Kidney epithelial cell (primary cell): ENCODE measurements around the gene PINLYP. TPM values are rescaled to one million over a fixed set of nuclear protein-coding genes. Genes with fewer than 3 reads are reported as not detected.

Experiments
- DNase-seq: peaks from one replicate; pipeline ENCODE4 v3.0.0-alpha.2; 2010; ENCODE audit warnings: low read depth
- H3K27me3 ChIP-seq: 2 replicates; pipeline ENCODE4 v1.6.0; 2011; ENCODE audit warnings: low read length; ENCODE audit not compliant: control insufficient read depth, insufficient read depth
- H3K36me3 ChIP-seq: 2 replicates; pipeline ENCODE4 v1.5.1; 2011; ENCODE audit warnings: low read length; ENCODE audit not compliant: control insufficient read depth, insufficient read depth
- H3K4me3 ChIP-seq: 2 replicates; pipeline ENCODE4 v1.5.1; 2011; ENCODE audit warnings: low read depth, mild to moderate bottlenecking, control low read depth, low read length
- total RNA-seq: library from RNA; depleted of rRNA; stranded (reverse); fragments of >200 nt; gene quantifications from 2 replicates; pipeline ENCODE4 v1.2.3, GENCODE V29; 2015
- TF ChIP-seq, protein P1 (sequence below): IDR thresholded peaks from 2 replicates; pipeline ENCODE4 v1.5.1; 2011; ENCODE audit warnings: mild to moderate bottlenecking, moderate library complexity, low read length, control low read depth, inconsistent platforms; ENCODE audit not compliant: insufficient read depth, poor library complexity, severe bottlenecking

Gene PINLYP
- total RNA-seq, 1 donor from 2014 or later: 3.1 TPM

DNA sequence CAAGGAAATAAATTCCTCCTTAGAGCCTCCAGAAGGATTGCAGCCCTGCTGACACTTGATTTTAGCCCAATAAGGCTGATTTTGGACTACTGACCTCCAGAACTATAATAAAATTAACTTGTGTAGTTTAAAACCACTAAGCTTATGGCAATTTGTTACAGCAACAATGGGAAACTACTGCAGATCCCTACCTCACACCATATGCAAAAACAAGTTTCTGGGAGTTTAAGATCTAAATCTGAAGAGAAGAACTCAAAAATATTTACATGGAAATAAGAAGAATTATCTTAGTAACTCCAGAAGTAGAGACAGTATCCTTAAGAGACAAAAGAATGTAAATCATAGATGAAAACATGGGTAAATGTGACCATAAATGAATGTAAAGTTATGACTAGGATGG lies 36.7 kb upstream of the PINLYP start:
- H3K36me3 ChIP-seq: peaks cover 3% of the 10 kb centered on the region
- DNase-seq: no peak
- TF ChIP-seq, protein P1, sequence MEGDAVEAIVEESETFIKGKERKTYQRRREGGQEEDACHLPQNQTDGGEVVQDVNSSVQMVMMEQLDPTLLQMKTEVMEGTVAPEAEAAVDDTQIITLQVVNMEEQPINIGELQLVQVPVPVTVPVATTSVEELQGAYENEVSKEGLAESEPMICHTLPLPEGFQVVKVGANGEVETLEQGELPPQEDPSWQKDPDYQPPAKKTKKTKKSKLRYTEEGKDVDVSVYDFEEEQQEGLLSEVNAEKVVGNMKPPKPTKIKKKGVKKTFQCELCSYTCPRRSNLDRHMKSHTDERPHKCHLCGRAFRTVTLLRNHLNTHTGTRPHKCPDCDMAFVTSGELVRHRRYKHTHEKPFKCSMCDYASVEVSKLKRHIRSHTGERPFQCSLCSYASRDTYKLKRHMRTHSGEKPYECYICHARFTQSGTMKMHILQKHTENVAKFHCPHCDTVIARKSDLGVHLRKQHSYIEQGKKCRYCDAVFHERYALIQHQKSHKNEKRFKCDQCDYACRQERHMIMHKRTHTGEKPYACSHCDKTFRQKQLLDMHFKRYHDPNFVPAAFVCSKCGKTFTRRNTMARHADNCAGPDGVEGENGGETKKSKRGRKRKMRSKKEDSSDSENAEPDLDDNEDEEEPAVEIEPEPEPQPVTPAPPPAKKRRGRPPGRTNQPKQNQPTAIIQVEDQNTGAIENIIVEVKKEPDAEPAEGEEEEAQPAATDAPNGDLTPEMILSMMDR: no peak
- no peak overlapping the region for H3K4me3 ChIP-seq
- no peaks in the 10 kb centered on the region for H3K27me3 ChIP-seq

DNA sequence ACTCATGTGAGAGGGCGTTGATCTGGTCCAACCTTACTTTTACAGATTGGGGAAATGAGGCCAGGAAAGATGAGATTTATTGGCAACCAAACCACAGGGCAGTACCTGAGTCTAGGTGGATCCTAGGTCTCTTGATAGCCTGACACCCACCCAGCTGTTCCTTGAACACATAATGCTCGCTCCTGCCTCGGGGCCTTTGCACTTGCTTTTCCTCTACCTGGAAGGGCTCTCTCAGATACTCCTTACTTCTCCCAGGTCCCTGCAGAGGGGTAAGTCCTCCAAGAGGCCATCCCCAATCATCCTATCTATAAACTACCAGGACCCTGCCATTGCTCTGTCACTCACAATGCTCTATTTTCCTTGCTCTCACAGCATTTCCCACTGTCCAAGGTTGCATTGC lies 35.2 kb upstream of the PINLYP start:
- Histone ChIP-seq H3K36me3 (peaks cover 3% of the 10 kb centered on the region), H3K4me3 (no peak overlapping the region), H3K27me3 (no peaks in the 10 kb centered on the region)
- DNase-seq: no peak
- TF ChIP-seq, protein P1: no peak

DNA sequence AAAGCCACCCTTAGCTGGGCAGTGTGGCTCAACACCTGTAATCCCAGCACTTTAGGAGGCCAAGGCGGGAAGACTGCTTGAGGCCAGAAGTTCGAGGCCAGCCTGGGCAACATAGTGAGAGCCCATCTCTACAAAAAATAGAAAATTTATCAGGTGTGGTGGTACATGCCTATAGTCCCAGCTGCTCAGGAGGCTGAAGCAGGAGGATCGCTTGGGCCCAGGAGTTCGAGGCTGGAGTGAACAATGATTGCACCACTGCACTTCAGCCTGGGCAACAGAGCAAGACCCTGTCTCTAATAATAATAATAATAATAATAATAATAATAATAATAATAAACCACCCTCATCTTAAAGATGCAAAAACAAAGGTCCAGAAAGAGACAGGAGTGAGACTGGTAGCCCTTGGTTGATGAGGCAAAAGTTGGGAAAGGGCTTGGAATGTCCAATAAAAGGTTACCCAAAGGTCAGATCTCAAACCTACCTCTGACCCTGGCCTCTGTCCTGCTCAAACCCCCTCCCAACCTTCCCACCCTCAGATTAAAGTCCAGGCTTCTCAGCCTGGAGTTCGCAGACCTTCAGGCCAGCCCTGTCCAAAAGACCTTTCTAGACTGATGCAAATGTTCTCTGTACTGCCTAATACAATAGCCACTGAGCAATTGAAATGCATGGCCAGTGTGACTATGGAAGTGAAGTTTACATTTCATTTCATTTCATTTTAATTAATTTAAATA lies 33.5 kb upstream of the PINLYP start:
- Histone ChIP-seq H3K27me3 (no peaks in the 10 kb centered on the region), H3K4me3 (no peak overlapping the region), H3K36me3 (peaks cover 3% of the 10 kb centered on the region)
- no peak for DNase-seq
- TF ChIP-seq, protein P1: no peak

DNA sequence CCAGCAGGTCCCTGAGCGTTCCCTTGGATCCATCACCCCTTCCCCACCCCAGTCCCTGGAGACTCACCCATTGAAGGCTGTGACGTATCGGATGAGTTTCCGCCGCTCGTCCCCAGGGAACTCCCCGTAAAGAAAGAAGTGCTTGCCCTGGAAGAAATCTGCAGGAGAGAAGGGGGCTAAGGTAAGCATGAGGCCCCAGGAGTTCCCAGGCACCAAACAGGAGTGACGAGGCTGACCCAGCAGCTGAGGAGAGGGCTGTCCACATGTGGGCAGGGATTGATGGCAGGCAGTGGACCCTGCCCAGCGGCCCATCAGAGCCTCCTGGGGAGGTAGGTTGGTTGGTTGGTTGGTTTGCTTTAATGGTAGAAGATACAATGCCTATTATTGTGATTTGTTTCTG lies 31.5 kb upstream of the PINLYP start:
- no peaks in the 10 kb centered on the region for H3K27me3 ChIP-seq
- H3K36me3 ChIP-seq: peaks cover 3% of the 10 kb centered on the region
- no peak overlapping the region for H3K4me3 ChIP-seq
- DNase-seq: no peak
- TF ChIP-seq, protein P1: no peak

DNA sequence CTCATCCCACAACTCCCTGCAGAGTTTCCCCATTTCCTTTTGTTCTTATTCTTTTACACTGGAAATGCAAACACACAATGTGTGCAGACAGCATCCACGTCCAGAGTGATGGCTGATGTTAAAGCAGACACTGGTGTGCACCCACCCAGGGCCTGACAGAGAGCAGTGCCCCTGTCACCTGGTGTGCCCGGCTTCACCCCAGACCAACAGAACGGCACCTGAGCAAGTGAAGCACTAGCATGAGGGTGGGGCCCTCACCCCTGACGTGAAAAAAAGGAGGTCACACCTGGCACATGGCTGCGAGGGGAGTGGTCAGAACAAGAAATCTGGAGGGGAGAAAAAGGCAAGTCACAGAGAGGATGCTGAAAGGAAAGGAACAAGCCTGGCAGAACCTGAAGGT lies 30.3 kb upstream of the PINLYP start:
- Histone ChIP-seq H3K4me3 (no peak overlapping the region), H3K36me3 (peaks cover 2% of the 10 kb centered on the region), H3K27me3 (no peaks in the 10 kb centered on the region)
- no peak for DNase-seq
- TF ChIP-seq, protein P1: no peak

DNA sequence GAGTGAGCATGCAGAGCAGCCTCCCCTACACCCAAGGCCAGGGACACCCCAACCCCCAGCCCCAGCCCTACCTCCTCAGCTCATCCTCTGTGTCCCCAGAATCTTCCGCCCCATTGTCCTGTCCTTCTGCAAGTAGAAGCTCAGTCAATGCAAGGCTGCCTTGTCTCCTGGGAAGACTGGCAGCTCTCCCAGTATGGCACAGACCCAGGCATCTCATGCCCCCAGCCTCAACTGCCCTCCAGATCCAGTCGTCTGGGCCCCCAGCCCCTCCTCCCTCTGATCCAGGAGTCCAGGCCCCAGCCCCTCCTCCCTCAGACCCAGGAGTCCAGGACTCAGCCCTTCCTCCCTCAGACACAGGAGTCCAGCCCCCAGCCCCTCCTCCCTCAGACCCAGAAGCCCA lies 29.6 kb upstream of the PINLYP start:
- Histone ChIP-seq H3K36me3 (peaks cover 2% of the 10 kb centered on the region), H3K27me3 (no peaks in the 10 kb centered on the region), H3K4me3 (no peak overlapping the region)
- no peak for DNase-seq
- TF ChIP-seq, protein P1: no peak
